K562 (cell line): ENCODE results near the gene SLC1A1.

ENCODE experiments used
- ARID2 ChIP-seq: fragments of 450-650 bp; IDR thresholded peaks from 2 replicates; pipeline ENCODE4 v1.6.1; 2017; ENCODE audit warnings: antibody characterized with exemption, mild to moderate bottlenecking
- GABPB1 ChIP-seq: sonication (generic); formaldehyde crosslinking; IDR thresholded peaks from 2 replicates; pipeline ENCODE4 v1.8.0; 2022; ENCODE audit warnings: mild to moderate bottlenecking, missing genetic modification reagents
- ZNF133 ChIP-seq: fragments of 250-450 bp; sonication (Bioruptor Pico); IDR thresholded peaks from 2 replicates; pipeline ENCODE4 v1.4.0; 2020; ENCODE audit warnings: mild to moderate bottlenecking

DNA sequence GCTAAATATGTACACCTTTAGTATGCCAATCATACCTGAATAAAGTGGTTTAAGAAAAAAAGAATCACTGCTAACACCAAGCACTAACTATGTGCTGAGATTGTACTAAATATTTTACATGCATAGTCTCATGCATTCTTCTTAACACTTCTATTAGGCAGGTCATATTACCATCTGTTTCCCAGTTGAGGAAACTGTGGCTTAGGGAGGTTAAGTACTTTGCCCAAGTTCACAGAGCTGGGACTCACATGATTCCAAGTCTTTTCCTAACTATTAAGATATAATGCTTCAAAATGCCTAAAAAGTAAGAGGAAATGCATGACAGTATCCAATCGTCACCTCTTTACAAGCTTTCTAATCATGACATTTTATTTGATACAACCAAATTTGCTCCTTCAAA lies 102.6 kb downstream of the SLC1A1 start:
- TF ChIP-seq ARID2 = no peak
- TF ChIP-seq GABPB1 (CRISPR knock-in tag) = no peak
- no peak for TF ChIP-seq ZNF133
